BJ (cell line): ENCODE results near the gene DRAXIN. TPM values are rescaled to one million over a fixed set of nuclear protein-coding genes. Genes with fewer than 3 reads are reported as not detected.

Experiments
- CTCF ChIA-PET: fragments of 350-600 bp; formaldehyde crosslinking; extraction: SDS; loops from one replicate; lab custom pipeline; 2021; ENCODE audit warnings: antibody characterized with exemption, inconsistent platforms; lab: Yijun Ruan, JAX
- POLR2A ChIA-PET: fragments of 300-600 bp; sonication (Branson Sonifier 250); formaldehyde crosslinking; extraction: SDS; loops from one replicate; lab custom pipeline; 2021; ENCODE audit warnings: antibody characterized with exemption; lab: Charles Lee
- DNase-seq: peaks from one replicate; pipeline ENCODE4 v3.0.0-alpha.2; 2011; ENCODE audit warnings: low read depth
- H3K27me3 ChIP-seq: 2 replicates; pipeline ENCODE4 v1.6.0; 2011; ENCODE audit warnings: low read length; ENCODE audit not compliant: control insufficient read depth, insufficient read depth
- H3K36me3 ChIP-seq: 2 replicates; pipeline ENCODE4 v1.5.1; 2011; ENCODE audit warnings: low read length; ENCODE audit not compliant: control insufficient read depth, insufficient read depth
- H3K4me3 ChIP-seq: 2 replicates; pipeline ENCODE4 v1.5.1; 2011; ENCODE audit warnings: low read depth, mild to moderate bottlenecking, control low read depth, low read length
- polyA plus RNA-seq: library from polyadenylated mRNA; depleted of rRNA; stranded (reverse); fragments of >200 nt; gene quantifications from 2 replicates; pipeline ENCODE4 v1.2.3, GENCODE V29; 2011
- TF ChIP-seq, protein P1 (sequence below): IDR thresholded peaks from 2 replicates; pipeline ENCODE4 v1.5.1; 2011; ENCODE audit warnings: low read depth, mild to moderate bottlenecking, control low read depth, inconsistent platforms, low read length, moderate library complexity; ENCODE audit not compliant: insufficient read depth

The DRAXIN gene
- polyA plus RNA-seq, 1 experiment: 0.01 TPM

DNA sequence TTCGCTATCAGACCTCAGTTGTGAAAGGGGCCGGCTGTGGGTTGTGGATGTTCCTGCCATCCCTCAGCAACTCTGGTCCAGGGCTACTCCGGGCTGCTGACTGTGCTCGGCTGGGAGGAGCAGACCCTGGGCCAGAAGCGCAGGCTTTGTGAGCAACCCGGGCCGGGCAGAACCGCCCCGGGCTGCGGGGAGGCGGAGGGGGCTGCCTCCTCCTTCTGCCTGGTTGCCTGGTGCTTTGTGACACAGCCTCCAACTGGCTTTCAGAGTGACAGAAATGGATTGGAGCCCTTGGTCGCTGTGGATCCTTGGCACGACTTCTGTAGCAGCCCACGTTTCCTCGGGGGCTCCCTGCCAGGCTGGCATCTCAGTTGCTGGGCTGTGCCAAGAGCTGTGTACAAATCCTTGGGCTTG, 10.0 kb downstream of the DRAXIN start:
- POLR2A ChIA-PET: no interaction called here
- no peak for DNase-seq
- H3K27me3 ChIP-seq: peaks cover 29% of the 10 kb centered on the region
- TF ChIP-seq, protein P1, sequence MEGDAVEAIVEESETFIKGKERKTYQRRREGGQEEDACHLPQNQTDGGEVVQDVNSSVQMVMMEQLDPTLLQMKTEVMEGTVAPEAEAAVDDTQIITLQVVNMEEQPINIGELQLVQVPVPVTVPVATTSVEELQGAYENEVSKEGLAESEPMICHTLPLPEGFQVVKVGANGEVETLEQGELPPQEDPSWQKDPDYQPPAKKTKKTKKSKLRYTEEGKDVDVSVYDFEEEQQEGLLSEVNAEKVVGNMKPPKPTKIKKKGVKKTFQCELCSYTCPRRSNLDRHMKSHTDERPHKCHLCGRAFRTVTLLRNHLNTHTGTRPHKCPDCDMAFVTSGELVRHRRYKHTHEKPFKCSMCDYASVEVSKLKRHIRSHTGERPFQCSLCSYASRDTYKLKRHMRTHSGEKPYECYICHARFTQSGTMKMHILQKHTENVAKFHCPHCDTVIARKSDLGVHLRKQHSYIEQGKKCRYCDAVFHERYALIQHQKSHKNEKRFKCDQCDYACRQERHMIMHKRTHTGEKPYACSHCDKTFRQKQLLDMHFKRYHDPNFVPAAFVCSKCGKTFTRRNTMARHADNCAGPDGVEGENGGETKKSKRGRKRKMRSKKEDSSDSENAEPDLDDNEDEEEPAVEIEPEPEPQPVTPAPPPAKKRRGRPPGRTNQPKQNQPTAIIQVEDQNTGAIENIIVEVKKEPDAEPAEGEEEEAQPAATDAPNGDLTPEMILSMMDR: no peak
- CTCF ChIA-PET: interaction anchor here (1.7 to 7.9 kb wide), 3 partner anchors 8 to 56 kb away, joined by 3 to 30 read pairs (median 4); no protein-coding TSS in a partner anchor
- no peak overlapping the region for H3K4me3 ChIP-seq
- no peaks in the 10 kb centered on the region for H3K36me3 ChIP-seq

DNA sequence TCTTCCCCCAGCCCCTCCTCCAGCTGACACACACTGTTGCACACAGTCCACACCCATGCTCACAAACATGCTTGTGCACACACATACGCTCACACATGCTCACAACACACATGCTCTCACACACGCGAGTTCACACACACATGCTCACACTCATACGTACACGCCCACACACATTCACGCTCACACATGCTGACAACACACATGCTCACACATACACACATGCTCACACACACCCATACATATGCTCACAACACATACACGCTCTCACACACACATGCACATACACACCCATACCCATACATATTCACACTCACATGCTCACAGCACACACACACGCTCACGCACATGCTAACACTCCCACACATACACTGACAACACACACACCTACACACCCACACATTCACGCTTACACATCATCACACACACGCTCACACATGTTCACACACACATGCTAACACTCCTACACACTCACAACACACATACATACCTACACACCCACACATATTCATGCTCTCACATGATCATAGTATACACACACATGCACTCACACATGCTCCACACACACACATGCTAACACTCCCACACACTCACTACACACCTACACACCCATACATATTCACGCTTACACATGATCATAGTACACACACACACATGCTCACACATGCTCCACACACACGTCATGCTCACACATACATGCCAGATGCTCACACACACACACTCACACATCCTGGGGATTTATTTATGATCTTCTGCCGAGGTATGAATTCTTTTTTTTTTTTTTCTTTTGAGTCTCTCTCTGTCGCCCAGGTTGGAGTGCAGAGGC, 10.7 kb downstream of the DRAXIN start:
- H3K27me3 ChIP-seq: peaks cover 27% of the 10 kb centered on the region
- ChIA-PET POLR2A (no interaction called here), CTCF (no interaction called here)
- H3K36me3 ChIP-seq: no peaks in the 10 kb centered on the region
- TF ChIP-seq, protein P1: no peak
- DNase-seq: no peak
- H3K4me3 ChIP-seq: no peak overlapping the region

- TF ChIP-seq, protein P1: no peak
- Histone ChIP-seq H3K36me3 (no peaks in the 10 kb centered on the region), H3K27me3 (peaks cover 23% of the 10 kb centered on the region), H3K4me3 (no peak overlapping the region)
- ChIA-PET POLR2A (no interaction called here), CTCF (interaction anchor here (1.8 kb wide), 1 partner anchor 16 kb away, joined by 7 read pairs; no protein-coding TSS in a partner anchor)
- DNase-seq: no peak
Measured at GRCh38 chr1:11703357-11704193, 12.1 kb downstream of the DRAXIN start.

- Histone ChIP-seq H3K4me3 (no peak overlapping the region), H3K27me3 (peaks cover 23% of the 10 kb centered on the region), H3K36me3 (no peaks in the 10 kb centered on the region)
- DNase-seq: no peak
- ChIA-PET CTCF (interaction anchor here (1.8 kb wide), 1 partner anchor 16 kb away, joined by 7 read pairs; no protein-coding TSS in a partner anchor), POLR2A (no interaction called here)
- TF ChIP-seq, protein P1: no peak
Measured at GRCh38 chr1:11704194-11704529, 12.7 kb downstream of the DRAXIN start.
